ENCODE results near the gene DCAF5.

GRCh38 chr14:69043596-69044260, 109.2 kb downstream of the DCAF5 start:
- TF ChIP-seq CTCF (IDR thresholded peaks at IDR 0.05) (no peak), POLR2A (IDR thresholded peaks at IDR 0.05) (no peak)
